HAP-1 (cell line): ENCODE data around the gene PREPL.
A peak's percentile ranks its signal among the peaks of the same experiment; 100 is the strongest.
"Not testable (repeated sequence)": the region's sequence is repeated elsewhere in the genome, so short reads cannot be mapped to it uniquely, and the experiment has no call there.

ENCODE experiments used
- DNase-seq, 2 experiments: peaks; one replicate each; pipeline ENCODE4 v3.0.0-alpha.2; 2016 to 2020; ENCODE audit warnings: low spot score in 2 of 2
- H3K27me3 ChIP-seq: fragments of 250-450 bp; sonication (Bioruptor Pico); 2 replicates; pipeline ENCODE4 v1.5.1; 2020; ENCODE audit warnings: low read depth, mild to moderate bottlenecking, moderate library complexity
- H3K36me3 ChIP-seq: fragments of 250-450 bp; sonication (Bioruptor Pico); replicated peaks from 2 replicates; pipeline ENCODE4 v1.5.1; 2020; ENCODE audit warnings: mild to moderate bottlenecking
- H3K4me1 ChIP-seq: fragments of 250-450 bp; sonication (Bioruptor Pico); 2 replicates; pipeline ENCODE4 v1.5.1; 2020; ENCODE audit warnings: mild to moderate bottlenecking
- H3K4me3 ChIP-seq: fragments of 250-450 bp; sonication (Bioruptor Pico); 2 replicates; pipeline ENCODE4 v1.5.1; 2020; ENCODE audit warnings: mild to moderate bottlenecking, moderate library complexity
- H3K9me3 ChIP-seq: fragments of 250-450 bp; sonication (Bioruptor Pico); 2 replicates; pipeline ENCODE4 v1.5.1; 2020; ENCODE audit warnings: mild to moderate bottlenecking, moderate library complexity
- in situ Hi-C: fragments of 300-500 bp; cut with MboI; formaldehyde crosslinking; loops from 3 replicates; pipeline ENCODE4 v1.14.3; 2020; ENCODE audit warnings: low sequenced_read_pairs, inconsistent platforms, mixed read lengths

PREPL gene

GRCh38 chr2:44361330-44362206 is at the start of gene PREPL, which contains the start of gene CAMKMT:
TSS of gene PREPL (minus strand) at chr2:44361494. CDS start at chr2:44346342, 15,152 bp downstream.
TSS of gene CAMKMT (plus strand) at chr2:44361947.
- H3K9me3 ChIP-seq, result no peaks in the 10 kb centered on the region
- H3K27me3 ChIP-seq, result no peaks in the 10 kb centered on the region
- H3K4me3 ChIP-seq, result peak within 1 kb of the TSS; percentile 89
- peaks cover 14% of the 10 kb centered on the region for H3K4me1 ChIP-seq
- in situ Hi-C loops, result no loop called here
- no peaks in the 10 kb centered on the region for H3K36me3 ChIP-seq
- peak; percentile 94 to 99 for DNase-seq

- no peak overlapping the region for H3K4me3 ChIP-seq
- no peaks in the 10 kb centered on the region for H3K9me3 ChIP-seq
- no peak for DNase-seq
- H3K4me1 ChIP-seq, result peaks cover 12% of the 10 kb centered on the region
- no peaks in the 10 kb centered on the region for H3K27me3 ChIP-seq
- no peaks in the 10 kb centered on the region for H3K36me3 ChIP-seq
- in situ Hi-C loops, result loop anchor here (25.0 kb wide), 1 partner anchor 564 kb away; no protein-coding TSS in a partner anchor
These were observed 37.1 kb upstream of the PREPL start for GRCh38 chr2:44398243-44398897.

GRCh38 chr2:44397447-44398175 is 36.3 kb upstream of the PREPL start:
- peak in 1 of 2 experiments; percentile 42 for DNase-seq
- peaks cover 12% of the 10 kb centered on the region for H3K4me1 ChIP-seq
- H3K36me3 ChIP-seq, result no peaks in the 10 kb centered on the region
- H3K9me3 ChIP-seq, result no peaks in the 10 kb centered on the region
- in situ Hi-C loops, result loop anchor here (25.0 kb wide), 1 partner anchor 565 kb away; no protein-coding TSS in a partner anchor
- no peaks in the 10 kb centered on the region for H3K27me3 ChIP-seq
- no peak overlapping the region for H3K4me3 ChIP-seq

GRCh38 chr2:44392338-44392943 is 31.1 kb upstream of the PREPL start:
- in situ Hi-C loops, result loop anchor here (25.0 kb wide), 1 partner anchor 570 kb away; no protein-coding TSS in a partner anchor
- peak in 1 of 2 experiments; percentile 79 for DNase-seq

GRCh38 chr2:44389895-44390294 is 28.6 kb upstream of the PREPL start:
- Histone ChIP-seq H3K9me3 (no peaks in the 10 kb centered on the region), H3K4me3 (no peak overlapping the region), H3K27me3 (no peaks in the 10 kb centered on the region), H3K4me1 (no peaks in the 10 kb centered on the region), H3K36me3 (no peaks in the 10 kb centered on the region)
- DNase-seq, result no peak
- in situ Hi-C loops, result loop anchor here (25.0 kb wide), 1 partner anchor 572 kb away; no protein-coding TSS in a partner anchor

More at GRCh38 chr2:44392338-44392943, 31.1 kb upstream of the PREPL start:
- Histone ChIP-seq H3K4me1 (no peaks in the 10 kb centered on the region; the same call in 1 of the 2 replicates), H3K4me3 (no peak overlapping the region), H3K27me3 (no peaks in the 10 kb centered on the region), H3K9me3 (no peaks in the 10 kb centered on the region), H3K36me3 (no peaks in the 10 kb centered on the region)

GRCh38 chr2:44388877-44389276 is 27.6 kb upstream of the PREPL start:
- Histone ChIP-seq H3K4me3 (no peak overlapping the region), H3K9me3 (no peaks in the 10 kb centered on the region; the same call in 1 of the 2 replicates), H3K4me1 (no peaks in the 10 kb centered on the region), H3K27me3 (no peaks in the 10 kb centered on the region), H3K36me3 (no peaks in the 10 kb centered on the region)
- in situ Hi-C loops, result loop anchor here (25.0 kb wide), 1 partner anchor 573 kb away; no protein-coding TSS in a partner anchor
- peak in 1 of 2 experiments; percentile 22 for DNase-seq

- not testable (repeated sequence) for H3K27me3 ChIP-seq, H3K9me3 ChIP-seq, DNase-seq, H3K36me3 ChIP-seq, H3K4me1 ChIP-seq, H3K4me3 ChIP-seq
- in situ Hi-C loops, result loop anchor here (25.0 kb wide), 1 partner anchor 577 kb away; no protein-coding TSS in a partner anchor
These were observed 23.9 kb upstream of the PREPL start for GRCh38 chr2:44385226-44385625.

GRCh38 chr2:44377486-44377885 is 16.2 kb upstream of the PREPL start:
- Histone ChIP-seq H3K36me3 (no peaks in the 10 kb centered on the region; the same call in 1 of the 2 replicates), H3K4me3 (no peak overlapping the region), H3K4me1 (peaks cover 11% of the 10 kb centered on the region), H3K9me3 (no peaks in the 10 kb centered on the region), H3K27me3 (no peaks in the 10 kb centered on the region)
- no peak for DNase-seq
- in situ Hi-C loops, result loop anchor here (25.0 kb wide), 1 partner anchor 585 kb away; no protein-coding TSS in a partner anchor

- H3K4me1 ChIP-seq, result no peaks in the 10 kb centered on the region
- no peaks in the 10 kb centered on the region for H3K27me3 ChIP-seq
- in situ Hi-C loops, result no loop called here
- H3K9me3 ChIP-seq, result no peaks in the 10 kb centered on the region
- H3K4me3 ChIP-seq, result no peak overlapping the region
- no peak for DNase-seq
- no peaks in the 10 kb centered on the region for H3K36me3 ChIP-seq
These were observed 11.0 kb upstream of the PREPL start for GRCh38 chr2:44372246-44372645.

- no peaks in the 10 kb centered on the region for H3K36me3 ChIP-seq
- no peaks in the 10 kb centered on the region for H3K9me3 ChIP-seq
- no peak overlapping the region for H3K4me3 ChIP-seq
- DNase-seq, result no peak
- no peaks in the 10 kb centered on the region for H3K27me3 ChIP-seq
- in situ Hi-C loops, result no loop called here
- no peaks in the 10 kb centered on the region for H3K4me1 ChIP-seq
These were observed 10.2 kb upstream of the PREPL start for GRCh38 chr2:44371445-44371844.

- in situ Hi-C loops, result no loop called here
- DNase-seq, result no peak
- H3K36me3 ChIP-seq, result no peaks in the 10 kb centered on the region
- H3K9me3 ChIP-seq, result no peaks in the 10 kb centered on the region
- no peaks in the 10 kb centered on the region for H3K4me1 ChIP-seq
- no peak overlapping the region for H3K4me3 ChIP-seq
- H3K27me3 ChIP-seq, result no peaks in the 10 kb centered on the region
These were observed 8.1 kb upstream of the PREPL start for GRCh38 chr2:44369392-44369791.

GRCh38 chr2:44367591-44367990 is 6.3 kb upstream of the PREPL start:
- DNase-seq, result no peak
- no peak overlapping the region for H3K4me3 ChIP-seq
- no peaks in the 10 kb centered on the region for H3K27me3 ChIP-seq
- in situ Hi-C loops, result no loop called here
- 0 out of 2 replicates have a peak, but pooled peaks cover 3% of the 10 kb centered on the region for H3K4me1 ChIP-seq
- no peaks in the 10 kb centered on the region for H3K9me3 ChIP-seq
- H3K36me3 ChIP-seq, result no peaks in the 10 kb centered on the region

GRCh38 chr2:44364604-44365003 is 3.3 kb upstream of the PREPL start:
- Histone ChIP-seq H3K4me1 (peaks cover 10% of the 10 kb centered on the region), H3K4me3 (no peak overlapping the region), H3K9me3 (no peaks in the 10 kb centered on the region), H3K36me3 (no peaks in the 10 kb centered on the region), H3K27me3 (no peaks in the 10 kb centered on the region)
- DNase-seq, result no peak
- in situ Hi-C loops, result no loop called here
